Liver (tissue), 9 donors: ENCODE data around the gene VAPB. TPM values are rescaled to one million over a fixed set of nuclear protein-coding genes. Genes with fewer than 3 reads are reported as not detected.
A peak's percentile ranks its signal among the peaks of the same experiment; 100 is the strongest.
"Not testable (repeated sequence)": the region's sequence is repeated elsewhere in the genome, so short reads cannot be mapped to it uniquely, and the experiment has no call there.

Source experiments
- DNase-seq: peaks from one replicate; pipeline ENCODE4 v3.0.0-alpha.2; 2017; ENCODE audit warnings: low spot score
- H3K27ac ChIP-seq, 2 donors: one replicate each; pipeline ENCODE4 v1.7.0; 2013; ENCODE audit warnings: inconsistent platforms in 2 of 2, low read length in 2 of 2, control low read depth in 1 of 2, low read depth in 1 of 2, mild to moderate bottlenecking in 1 of 2
- H3K27me3 ChIP-seq, 4 donors: one replicate each; pipeline versions ENCODE4 v1.6.1 to v1.7.0; 2013; ENCODE audit warnings: low read length in 3 of 4, inconsistent platforms in 1 of 4, mild to moderate bottlenecking in 1 of 4, moderate library complexity in 1 of 4; ENCODE audit not compliant: control insufficient read depth in 4 of 4, insufficient read depth in 4 of 4
- H3K36me3 ChIP-seq, 4 donors: one replicate each; pipeline versions ENCODE4 v1.6.1 to v1.7.0; 2013; ENCODE audit warnings: low read length in 3 of 4, mild to moderate bottlenecking in 3 of 4, low read depth in 1 of 4, moderate library complexity in 1 of 4; ENCODE audit not compliant: control insufficient read depth in 4 of 4, insufficient read depth in 3 of 4
- H3K4me1 ChIP-seq, 4 donors: one replicate each; pipeline versions ENCODE4 v1.6.1 to v1.7.0; 2013; ENCODE audit warnings: low read length in 3 of 4, mild to moderate bottlenecking in 3 of 4, moderate library complexity in 1 of 4; ENCODE audit not compliant: control insufficient read depth in 4 of 4, insufficient read depth in 4 of 4
- H3K4me3 ChIP-seq, 3 donors: one replicate each; pipeline versions ENCODE4 v1.6.1 to v1.7.0; 2013; ENCODE audit warnings: low read length in 3 of 3, control low read depth in 1 of 3, low read depth in 1 of 3, mild to moderate bottlenecking in 1 of 3
- H3K9ac ChIP-seq, 2 donors: one replicate each; pipeline ENCODE4 v1.7.0; 2013; ENCODE audit warnings: low read length in 2 of 2, mild to moderate bottlenecking in 2 of 2, moderate library complexity in 2 of 2, control low read depth in 1 of 2, low read depth in 1 of 2
- H3K9me3 ChIP-seq, 4 donors: one replicate each; pipeline versions ENCODE4 v1.6.1 to v1.7.0; 2013; ENCODE audit warnings: low read length in 3 of 4; ENCODE audit not compliant: control insufficient read depth in 4 of 4
- EGR1 ChIP-seq, 2 donors: IDR thresholded peaks; 2 replicates each; pipeline ENCODE4 v1.6.1; 2016 to 2018; ENCODE audit warnings: antibody characterized with exemption in 2 of 2, low read depth in 2 of 2
- HNF4A ChIP-seq, 2 donors: conservative IDR thresholded peaks; 2 replicates each; pipeline ENCODE4 v1.6.1; 2016; ENCODE audit warnings: antibody characterized with exemption in 2 of 2, mild to moderate bottlenecking in 2 of 2
- HNF4G ChIP-seq: IDR thresholded peaks from 2 replicates; pipeline ENCODE4 v1.6.1; 2016; ENCODE audit warnings: antibody characterized with exemption
- NR2F2 ChIP-seq: IDR thresholded peaks from 2 replicates; pipeline ENCODE4 v1.6.1; 2016; ENCODE audit warnings: antibody characterized with exemption
- RAD21 ChIP-seq, 2 donors: IDR thresholded peaks; 2 replicates each; pipeline ENCODE4 v1.6.1; 2016; ENCODE audit warnings: antibody characterized with exemption in 2 of 2, mild to moderate bottlenecking in 2 of 2
- RXRA ChIP-seq, 2 donors: IDR thresholded peaks; 2 replicates each; pipeline ENCODE4 v1.6.1; 2017 to 2018; ENCODE audit warnings: antibody characterized with exemption in 2 of 2, mild to moderate bottlenecking in 1 of 2
- SP1 ChIP-seq: IDR thresholded peaks from 2 replicates; pipeline ENCODE4 v1.6.1; 2018; ENCODE audit warnings: antibody characterized with exemption, mild to moderate bottlenecking
- TAF1 ChIP-seq: conservative IDR thresholded peaks from 2 replicates; pipeline ENCODE4 v1.6.1; 2016; ENCODE audit warnings: antibody characterized with exemption, mild to moderate bottlenecking
- WGBS: extraction: QIAGEN DNeasy Blood & Tissue Kit; methylation state at CpG from one replicate; pipeline ENCODE4 v1.1.7; 2013; 5-methylcytosine and 5-hydroxymethylcytosine counted together
- polyA plus RNA-seq, 2 donors: library from polyadenylated mRNA; stranded (reverse) in 1 of 2; unstranded in 1 of 2; fragments of 200-250 nt in 1 of 2; fragments of >200 nt in 1 of 2; fragmentation: Nextera tagmentation in 1 of 2; extraction: Ambion mirVana in 1 of 2; gene quantifications; one replicate each; pipeline versions ENCODE4 v1.2.1 to v1.2.3, GENCODE V29; 2013 to 2015
- total RNA-seq, 2 donors: library from RNA; depleted of rRNA; stranded (reverse); fragments of >200 nt; gene quantifications; one replicate each; pipeline ENCODE4 v1.2.3, GENCODE V29; 2014
- TF ChIP-seq, protein P1 (sequence below): fragments of 150-350 bp; IDR thresholded peaks from 2 replicates; pipeline ENCODE4 v1.5.1; 2017; ENCODE audit warnings: improper control_type of control experiment, low read depth, low read length; ENCODE audit not compliant: missing input control
- TF ChIP-seq, protein P2 (sequence below): IDR thresholded peaks from 2 replicates; pipeline ENCODE4 v1.6.1; 2016; ENCODE audit warnings: antibody characterized with exemption, mild to moderate bottlenecking
- donor health status: healthy.
- donor health status: healthy.
- donor health status: healthy.
- donor health status: healthy.
- donor health status: healthy.

VAPB gene
- total and polyA plus RNA-seq, 4 donors: 12.2 to 21.7 (median 18.5) TPM

- TF ChIP-seq TAF1: no peak
- TF ChIP-seq HNF4G: no peak
- Histone ChIP-seq H3K4me1 (peaks cover 3 to 16% (median 6%) of the 10 kb centered on the region in 4 donors), H3K36me3 (no peaks in the 10 kb centered on the region), H3K4me3 (no peak overlapping the region), H3K27me3 (no peaks in the 10 kb centered on the region), H3K27ac (peak overlapping the region in 1 of 2 donors; percentile 19), H3K9ac (no peak overlapping the region), H3K9me3 (no peaks in the 10 kb centered on the region)
- DNase-seq: no peak
- 57% methylated on average over 2 of the region's 2 CpGs for WGBS
Observed at GRCh38 chr20:58407966-58408557, 19.0 kb downstream of the VAPB start.

DNA sequence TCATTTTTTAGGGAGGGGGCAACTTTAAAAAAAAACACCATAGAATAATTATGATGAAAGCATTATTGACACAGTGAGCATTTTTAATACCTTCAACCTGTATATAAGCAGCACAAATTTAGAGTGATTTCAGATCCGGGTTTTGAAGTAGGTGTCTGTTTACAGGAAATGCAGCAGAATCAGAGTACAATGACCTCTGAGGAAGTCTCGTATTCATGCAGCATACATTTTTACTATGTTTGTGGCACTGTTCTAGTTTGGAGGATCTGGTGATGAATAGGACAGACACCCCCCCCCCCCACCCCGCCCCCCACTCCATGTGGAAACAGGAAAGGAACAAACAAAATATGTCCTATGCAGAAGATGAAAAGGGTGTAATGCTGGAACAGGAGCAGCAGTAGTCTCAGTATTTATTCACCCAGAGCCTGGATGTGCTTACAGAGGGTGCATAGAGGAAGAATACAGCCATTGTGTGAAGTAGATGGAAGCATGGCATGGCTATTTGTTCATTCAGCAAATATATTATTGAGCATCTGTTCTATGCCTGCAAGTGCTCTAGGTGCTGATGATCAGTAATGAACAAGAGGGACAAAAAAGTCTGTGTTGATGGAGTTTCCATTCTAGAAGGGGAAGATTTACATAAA, 19.7 kb downstream of the VAPB start:
- Histone ChIP-seq H3K4me1 (peaks cover 3 to 16% (median 6%) of the 10 kb centered on the region in 4 donors), H3K4me3 (no peak overlapping the region), H3K36me3 (no peaks in the 10 kb centered on the region), H3K9me3 (no peaks in the 10 kb centered on the region), H3K27ac (peak overlapping the region in 1 of 2 donors; percentile 9), H3K27me3 (no peaks in the 10 kb centered on the region), H3K9ac (no peak overlapping the region)
- DNase-seq: no peak
- TF ChIP-seq, protein P1, sequence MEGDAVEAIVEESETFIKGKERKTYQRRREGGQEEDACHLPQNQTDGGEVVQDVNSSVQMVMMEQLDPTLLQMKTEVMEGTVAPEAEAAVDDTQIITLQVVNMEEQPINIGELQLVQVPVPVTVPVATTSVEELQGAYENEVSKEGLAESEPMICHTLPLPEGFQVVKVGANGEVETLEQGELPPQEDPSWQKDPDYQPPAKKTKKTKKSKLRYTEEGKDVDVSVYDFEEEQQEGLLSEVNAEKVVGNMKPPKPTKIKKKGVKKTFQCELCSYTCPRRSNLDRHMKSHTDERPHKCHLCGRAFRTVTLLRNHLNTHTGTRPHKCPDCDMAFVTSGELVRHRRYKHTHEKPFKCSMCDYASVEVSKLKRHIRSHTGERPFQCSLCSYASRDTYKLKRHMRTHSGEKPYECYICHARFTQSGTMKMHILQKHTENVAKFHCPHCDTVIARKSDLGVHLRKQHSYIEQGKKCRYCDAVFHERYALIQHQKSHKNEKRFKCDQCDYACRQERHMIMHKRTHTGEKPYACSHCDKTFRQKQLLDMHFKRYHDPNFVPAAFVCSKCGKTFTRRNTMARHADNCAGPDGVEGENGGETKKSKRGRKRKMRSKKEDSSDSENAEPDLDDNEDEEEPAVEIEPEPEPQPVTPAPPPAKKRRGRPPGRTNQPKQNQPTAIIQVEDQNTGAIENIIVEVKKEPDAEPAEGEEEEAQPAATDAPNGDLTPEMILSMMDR: no peak
- peak in 1 of 2 donors; percentile 25 for TF ChIP-seq RXRA (IDR thresholded peaks at IDR 0.05)
- whole genome bisulfite sequencing: 24% methylated on average over 3 of the region's 3 CpGs

GRCh38 chr20:58414216-58414615, 25.2 kb downstream of the VAPB start:
- not testable (repeated sequence) for H3K9ac ChIP-seq, H3K27me3 ChIP-seq, H3K36me3 ChIP-seq, H3K27ac ChIP-seq, H3K9me3 ChIP-seq, DNase-seq, H3K4me3 ChIP-seq
- peaks cover 3 to 10% (median 4%) of the 10 kb centered on the region in 4 donors for H3K4me1 ChIP-seq
- WGBS: 97% methylated on average over 31 of the region's 35 CpGs

DNA sequence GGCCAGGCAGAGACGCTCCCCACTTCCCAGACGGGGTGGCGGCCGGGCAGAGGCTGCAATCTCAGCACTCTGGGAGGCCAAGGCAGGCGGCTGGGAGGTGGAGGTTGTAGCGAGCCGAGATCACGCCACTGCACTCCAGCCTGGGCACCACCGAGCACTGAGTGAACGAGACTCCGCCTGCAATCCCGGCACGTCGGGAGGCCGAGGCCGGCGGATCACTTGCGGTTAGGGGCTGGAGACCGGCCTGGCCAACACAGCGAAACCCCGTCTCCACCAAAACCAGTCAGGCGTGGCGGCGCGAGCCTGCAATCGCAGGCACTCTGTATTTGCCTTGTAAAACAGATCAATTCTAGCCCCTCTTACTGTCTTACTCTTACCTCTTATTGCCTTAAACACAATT, 25.8 kb downstream of the VAPB start:
- H3K9me3 ChIP-seq, H3K9ac ChIP-seq, H3K4me3 ChIP-seq, H3K36me3 ChIP-seq, DNase-seq, H3K27ac ChIP-seq, H3K27me3 ChIP-seq: not testable (repeated sequence)
- WGBS: 98% methylated on average over 26 of the region's 26 CpGs
- H3K4me1 ChIP-seq: peaks cover 3 to 10% (median 4%) of the 10 kb centered on the region in 4 donors

GRCh38 chr20:58416057-58416456, 27.0 kb downstream of the VAPB start:
- Histone ChIP-seq H3K27me3 (no peaks in the 10 kb centered on the region), H3K9ac (no peak overlapping the region), H3K4me1 (peaks cover 3 to 10% (median 4%) of the 10 kb centered on the region in 4 donors), H3K4me3 (no peak overlapping the region), H3K36me3 (peaks cover 0 to 9% (median 5%) of the 10 kb centered on the region in 4 donors), H3K9me3 (no peaks in the 10 kb centered on the region), H3K27ac (no peak overlapping the region)
- no peak for DNase-seq
- 98% methylated on average over 1 of the region's 1 CpG for WGBS
- TF ChIP-seq RAD21 (IDR thresholded peaks at IDR 0.05): no peak
- no peak for TF ChIP-seq HNF4G
- TF ChIP-seq EGR1 (IDR thresholded peaks at IDR 0.05; ENCODE audit: low read depth in 2 of 2): no peak
- TF ChIP-seq, protein P1: no peak
- TF ChIP-seq, protein P2, sequence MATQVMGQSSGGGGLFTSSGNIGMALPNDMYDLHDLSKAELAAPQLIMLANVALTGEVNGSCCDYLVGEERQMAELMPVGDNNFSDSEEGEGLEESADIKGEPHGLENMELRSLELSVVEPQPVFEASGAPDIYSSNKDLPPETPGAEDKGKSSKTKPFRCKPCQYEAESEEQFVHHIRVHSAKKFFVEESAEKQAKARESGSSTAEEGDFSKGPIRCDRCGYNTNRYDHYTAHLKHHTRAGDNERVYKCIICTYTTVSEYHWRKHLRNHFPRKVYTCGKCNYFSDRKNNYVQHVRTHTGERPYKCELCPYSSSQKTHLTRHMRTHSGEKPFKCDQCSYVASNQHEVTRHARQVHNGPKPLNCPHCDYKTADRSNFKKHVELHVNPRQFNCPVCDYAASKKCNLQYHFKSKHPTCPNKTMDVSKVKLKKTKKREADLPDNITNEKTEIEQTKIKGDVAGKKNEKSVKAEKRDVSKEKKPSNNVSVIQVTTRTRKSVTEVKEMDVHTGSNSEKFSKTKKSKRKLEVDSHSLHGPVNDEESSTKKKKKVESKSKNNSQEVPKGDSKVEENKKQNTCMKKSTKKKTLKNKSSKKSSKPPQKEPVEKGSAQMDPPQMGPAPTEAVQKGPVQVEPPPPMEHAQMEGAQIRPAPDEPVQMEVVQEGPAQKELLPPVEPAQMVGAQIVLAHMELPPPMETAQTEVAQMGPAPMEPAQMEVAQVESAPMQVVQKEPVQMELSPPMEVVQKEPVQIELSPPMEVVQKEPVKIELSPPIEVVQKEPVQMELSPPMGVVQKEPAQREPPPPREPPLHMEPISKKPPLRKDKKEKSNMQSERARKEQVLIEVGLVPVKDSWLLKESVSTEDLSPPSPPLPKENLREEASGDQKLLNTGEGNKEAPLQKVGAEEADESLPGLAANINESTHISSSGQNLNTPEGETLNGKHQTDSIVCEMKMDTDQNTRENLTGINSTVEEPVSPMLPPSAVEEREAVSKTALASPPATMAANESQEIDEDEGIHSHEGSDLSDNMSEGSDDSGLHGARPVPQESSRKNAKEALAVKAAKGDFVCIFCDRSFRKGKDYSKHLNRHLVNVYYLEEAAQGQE: no peak
- TF ChIP-seq HNF4A (conservative IDR thresholded peaks at IDR 0.05): no peak
- no peak for TF ChIP-seq NR2F2
- TF ChIP-seq SP1: no peak
